ELR (cell line): ENCODE results near the gene CBFA2T3.

Source experiments
- DNase-seq: peaks from one replicate; pipeline ENCODE4 v3.0.0-alpha.2; 2015; ENCODE audit warnings: low read depth

The CBFA2T3 gene

GRCh38 chr16:88876942-88877526, 100.0 kb downstream of the CBFA2T3 start:
- no peak for DNase-seq

GRCh38 chr16:88875703-88876234, 101.2 kb downstream of the CBFA2T3 start:
- no peak for DNase-seq

GRCh38 chr16:88874938-88875599, 101.9 kb downstream of the CBFA2T3 start:
- DNase-seq, result no peak

GRCh38 chr16:88872650-88873331, 104.2 kb downstream of the CBFA2T3 start:
- DNase-seq, result no peak

GRCh38 chr16:88871730-88872416, 105.1 kb downstream of the CBFA2T3 start:
- no peak for DNase-seq

GRCh38 chr16:88871349-88871702, 105.7 kb downstream of the CBFA2T3 start:
- DNase-seq, result no peak

GRCh38 chr16:88870608-88871348, 106.2 kb downstream of the CBFA2T3 start:
- no peak for DNase-seq

GRCh38 chr16:88869673-88869980, 107.4 kb downstream of the CBFA2T3 start:
- DNase-seq, result no peak

- no peak for DNase-seq
Observed at GRCh38 chr16:88868974-88869672, 107.9 kb downstream of the CBFA2T3 start.

- no peak for DNase-seq
Observed at GRCh38 chr16:88867581-88868246, 109.3 kb downstream of the CBFA2T3 start.

- no peak for DNase-seq
Observed at GRCh38 chr16:88866151-88866920, 110.7 kb downstream of the CBFA2T3 start, which contains the start of gene PABPN1L. Gene PABPN1L, minus strand, starts transcription at chr16:88866660. Its CDS starts 54 bp downstream, at chr16:88866606.

- DNase-seq, result no peak
Observed at GRCh38 chr16:88865742-88866141, 111.3 kb downstream of the CBFA2T3 start.

GRCh38 chr16:88865310-88865709, 111.7 kb downstream of the CBFA2T3 start:
- no peak for DNase-seq

- no peak for DNase-seq
Observed at GRCh38 chr16:88864521-88864920, 112.5 kb downstream of the CBFA2T3 start.

GRCh38 chr16:88864099-88864498, 112.9 kb downstream of the CBFA2T3 start:
- no peak for DNase-seq

- no peak for DNase-seq
Observed at GRCh38 chr16:88863426-88863825, 113.6 kb downstream of the CBFA2T3 start.

- DNase-seq, result no peak
Observed at GRCh38 chr16:88862968-88863367, 114.0 kb downstream of the CBFA2T3 start.

GRCh38 chr16:88861359-88861758, 115.6 kb downstream of the CBFA2T3 start:
- no peak for DNase-seq

GRCh38 chr16:88859381-88860091, 117.5 kb downstream of the CBFA2T3 start:
- DNase-seq, result no peak
